HUES64 (cell line): ENCODE data around the gene UVSSA.
"Not testable (repeated sequence)": the region's sequence is repeated elsewhere in the genome, so short reads cannot be mapped to it uniquely, and the experiment has no call there.

ENCODE experiments used
- H3K27ac ChIP-seq: 2 replicates; pipeline ENCODE4 v1.7.0; 2013; ENCODE audit warnings: low read depth, low read length, inconsistent platforms
- H3K27me3 ChIP-seq: 2 replicates; pipeline ENCODE4 v1.6.1; 2013; ENCODE audit warnings: mild to moderate bottlenecking, low read length; ENCODE audit not compliant: insufficient read depth
- H3K36me3 ChIP-seq: 2 replicates; pipeline ENCODE4 v1.6.1; 2013; ENCODE audit warnings: mild to moderate bottlenecking, low read length; ENCODE audit not compliant: insufficient read depth
- H3K4me1 ChIP-seq: 2 replicates; pipeline ENCODE4 v1.6.1; 2013; ENCODE audit warnings: mild to moderate bottlenecking, low read length, moderate library complexity; ENCODE audit not compliant: insufficient read depth
- H3K4me3 ChIP-seq: 2 replicates; pipeline ENCODE4 v1.5.1; 2013; ENCODE audit warnings: mild to moderate bottlenecking, low read length, moderate library complexity
- H3K9ac ChIP-seq: 2 replicates; pipeline ENCODE4 v1.6.1; 2013; ENCODE audit warnings: mild to moderate bottlenecking, low read depth, low read length
- H3K9me3 ChIP-seq: 2 replicates; pipeline ENCODE4 v1.6.1; 2013; ENCODE audit warnings: low read depth, low read length; ENCODE audit not compliant: insufficient read depth
- WGBS: fragments of 150-250, 120-280 bp; methylation state at CpG from one replicate; pipeline ENCODE4 v1.1.7; 2013; ENCODE audit warnings: missing lambda C conversion rate; 5-methylcytosine and 5-hydroxymethylcytosine counted together

UVSSA gene

DNA sequence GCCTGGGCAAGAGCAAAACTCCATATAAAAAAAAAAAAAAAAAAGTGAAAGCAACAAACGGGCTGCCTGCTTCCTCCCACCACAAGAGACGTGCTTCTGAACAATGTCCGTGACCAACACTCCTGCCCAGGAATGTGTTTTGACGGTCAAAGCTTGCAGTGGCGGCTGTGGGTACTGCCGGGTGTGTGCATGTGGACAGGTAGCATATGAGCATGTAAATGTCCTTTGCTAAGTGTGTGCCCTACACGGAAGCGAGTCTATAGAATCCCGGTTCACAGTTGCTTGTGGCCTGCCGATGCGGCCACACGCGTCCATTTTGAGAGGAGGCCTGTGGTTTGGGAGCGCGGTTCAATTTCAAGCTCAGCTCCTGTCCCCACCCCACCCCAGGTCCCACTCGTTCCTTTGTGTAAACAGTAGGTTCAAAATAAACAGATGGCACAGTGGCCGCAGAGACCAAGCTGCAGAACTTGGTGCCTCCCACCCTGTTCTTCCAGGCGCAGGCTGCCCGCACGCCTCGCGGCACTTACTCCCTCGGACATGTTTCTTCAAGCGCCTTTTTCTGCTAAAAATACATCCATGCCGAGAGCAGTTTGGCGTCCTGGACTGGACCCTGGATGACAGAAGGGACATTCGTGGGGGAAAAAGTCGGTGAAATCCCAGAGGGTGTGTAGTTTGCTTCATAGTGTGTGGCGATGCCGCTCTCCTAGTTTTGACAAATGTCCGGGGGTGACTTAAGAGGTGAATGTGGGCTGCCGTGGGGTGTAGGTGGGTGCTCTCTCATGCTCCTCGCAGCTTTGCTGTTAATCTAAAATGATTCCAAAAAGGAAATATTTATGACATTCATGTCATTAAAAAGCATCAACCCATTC lies 70.7 kb downstream of the UVSSA start:
- Histone ChIP-seq H3K9me3 (no peaks in the 10 kb centered on the region), H3K27me3 (peaks cover 26% of the 10 kb centered on the region), H3K4me3 (no peak overlapping the region), H3K9ac (no peak overlapping the region), H3K36me3 (no peaks in the 10 kb centered on the region), H3K4me1 (no peaks in the 10 kb centered on the region), H3K27ac (no peak overlapping the region)
- WGBS = 88% methylated on average over 32 of the region's 33 CpGs

- Histone ChIP-seq H3K36me3 (no peaks in the 10 kb centered on the region), H3K9ac (no peak overlapping the region), H3K27ac (no peak overlapping the region), H3K27me3 (peaks cover 17% of the 10 kb centered on the region), H3K4me1 (no peaks in the 10 kb centered on the region), H3K4me3 (no peak overlapping the region), H3K9me3 (no peaks in the 10 kb centered on the region)
- WGBS = 82% methylated on average over 16 of the region's 17 CpGs
Observed at GRCh38 chr4:1418494-1419285, 71.7 kb downstream of the UVSSA start.

- Histone ChIP-seq H3K27me3 (peaks cover 13% of the 10 kb centered on the region), H3K4me1 (no peaks in the 10 kb centered on the region), H3K9me3 (no peaks in the 10 kb centered on the region), H3K4me3 (no peak overlapping the region), H3K36me3 (no peaks in the 10 kb centered on the region), H3K9ac (no peak overlapping the region), H3K27ac (no peak overlapping the region)
- WGBS = 88% methylated on average over 13 of the region's 13 CpGs
Observed at GRCh38 chr4:1419708-1420107, 72.7 kb downstream of the UVSSA start.

- no peaks in the 10 kb centered on the region for H3K9me3 ChIP-seq
- H3K27ac ChIP-seq = no peak overlapping the region
- H3K36me3 ChIP-seq = no peaks in the 10 kb centered on the region
- no peak overlapping the region for H3K9ac ChIP-seq
- WGBS = 47% methylated on average over 2 of the region's 2 CpGs
- H3K4me1 ChIP-seq = no peaks in the 10 kb centered on the region
- peaks cover 4% of the 10 kb centered on the region for H3K27me3 ChIP-seq
- no peak overlapping the region for H3K4me3 ChIP-seq
Observed at GRCh38 chr4:1421657-1422056, 74.6 kb downstream of the UVSSA start.

DNA sequence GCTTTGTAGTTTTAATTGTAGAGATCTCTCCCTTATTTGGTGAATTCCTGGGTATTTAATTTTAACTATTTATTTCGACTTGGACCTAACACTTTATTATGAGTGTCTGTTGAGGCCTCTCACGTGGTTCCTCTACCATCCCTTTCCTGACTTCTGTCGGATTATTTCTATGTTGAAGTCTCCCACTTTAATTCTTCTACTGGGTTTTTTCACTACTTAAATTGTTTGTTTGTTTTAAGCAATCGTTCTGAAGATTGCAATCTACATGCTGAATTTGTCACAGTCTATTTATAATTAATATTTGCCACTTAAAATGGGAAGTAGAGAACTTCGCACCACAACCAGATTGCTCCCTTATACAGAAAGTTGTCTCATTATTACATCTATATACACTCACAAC lies 80.0 kb downstream of the UVSSA start:
- Histone ChIP-seq H3K27ac (no peak overlapping the region), H3K9me3 (no peaks in the 10 kb centered on the region), H3K27me3 (peaks cover 5% of the 10 kb centered on the region; the same call in 1 of the 2 replicates), H3K4me3 (no peak overlapping the region), H3K9ac (no peak overlapping the region), H3K36me3 (no peaks in the 10 kb centered on the region), H3K4me1 (no peaks in the 10 kb centered on the region)
- WGBS = 79% methylated on average over 4 of the region's 5 CpGs

GRCh38 chr4:1443688-1444172 lies 96.7 kb downstream of the UVSSA start:
- H3K27me3 ChIP-seq, H3K36me3 ChIP-seq, H3K4me3 ChIP-seq, H3K27ac ChIP-seq, H3K4me1 ChIP-seq, H3K9ac ChIP-seq, H3K9me3 ChIP-seq: not testable (repeated sequence)
- 93% methylated on average over 4 of the region's 4 CpGs for WGBS
